NCI-H2171 (cell line): ENCODE measurements around the gene TNXB.
"Not testable (repeated sequence)": the region's sequence is repeated elsewhere in the genome, so short reads cannot be mapped to it uniquely, and the experiment has no call there.

Experiments used
- DNase-seq: peaks from one replicate; lab custom pipeline; 2025; lab: John Stamatoyannopoulos, UW

The TNXB gene

GRCh38 chr6:32060966-32061655, 48.0 kb downstream of the TNXB start:
- DNase-seq: no peak

DNA sequence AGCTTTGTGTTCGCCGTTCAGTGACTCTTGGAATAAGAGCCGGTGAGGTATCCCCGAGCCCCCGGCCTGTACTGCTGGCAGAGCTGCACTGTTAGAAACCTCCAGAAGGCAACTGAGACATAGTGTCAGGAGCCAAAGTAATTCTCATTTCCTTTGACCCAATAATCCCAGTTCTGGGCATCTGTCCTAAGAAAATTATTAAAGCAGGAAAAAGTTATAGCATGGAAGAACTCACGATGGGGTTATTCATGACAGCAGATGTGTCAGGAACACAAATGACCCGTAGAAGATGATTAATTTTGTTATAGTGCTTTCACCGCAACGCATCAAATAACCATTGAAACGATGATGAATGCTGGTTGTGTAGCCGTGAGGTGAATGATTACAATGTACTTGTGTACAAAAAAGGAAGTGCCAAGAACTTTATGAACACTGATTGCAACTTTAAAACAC, 50.6 kb downstream of the TNXB start:
- no peak for DNase-seq

GRCh38 chr6:32057966-32058365, 51.2 kb downstream of the TNXB start:
- DNase-seq: no peak

DNA sequence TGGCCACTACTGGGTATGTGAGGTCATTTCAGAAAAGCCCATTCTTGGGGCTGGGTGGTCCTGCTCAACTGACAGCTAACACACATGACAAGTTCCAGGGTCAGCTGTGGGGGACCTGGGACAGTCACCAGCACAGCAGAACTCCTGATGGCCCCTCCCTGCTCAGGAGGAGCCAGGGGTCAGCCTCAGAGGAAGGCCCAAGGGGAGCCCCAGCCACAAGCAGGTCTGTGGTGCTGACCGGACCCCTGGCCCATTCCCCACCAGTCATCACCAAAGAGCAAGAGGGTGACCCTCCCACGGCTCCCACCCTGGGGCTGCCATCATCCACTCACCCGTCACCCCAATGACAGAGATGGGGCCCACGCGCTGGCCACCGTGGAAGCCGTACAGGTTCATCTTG, 52.9 kb downstream of the TNXB start:
- DNase-seq: no peak

- not testable (repeated sequence) for DNase-seq
Measured at GRCh38 chr6:32055756-32056155, 53.4 kb downstream of the TNXB start.

DNA sequence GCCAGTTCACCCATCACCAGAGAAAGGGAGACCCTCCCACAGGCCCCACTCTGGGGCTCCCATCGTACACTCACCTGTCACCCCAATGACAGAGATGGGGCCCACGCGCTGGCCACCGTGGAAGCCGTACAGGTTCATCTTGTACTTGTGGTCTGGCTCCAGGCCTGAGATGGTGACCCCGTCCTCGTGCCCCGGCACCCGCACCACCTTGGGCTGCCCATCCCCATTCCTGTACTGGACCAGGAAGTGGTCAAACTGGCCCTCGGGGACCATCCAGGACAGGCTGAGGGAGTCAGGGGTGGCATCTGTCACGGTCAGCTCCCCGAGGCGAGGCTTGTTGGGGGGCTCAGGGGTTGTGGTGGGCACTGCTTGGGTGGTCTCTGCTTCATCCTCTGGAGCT, 55.8 kb downstream of the TNXB start:
- not testable (repeated sequence) for DNase-seq

GRCh38 chr6:32052626-32053025, 56.5 kb downstream of the TNXB start:
- not testable (repeated sequence) for DNase-seq

DNA sequence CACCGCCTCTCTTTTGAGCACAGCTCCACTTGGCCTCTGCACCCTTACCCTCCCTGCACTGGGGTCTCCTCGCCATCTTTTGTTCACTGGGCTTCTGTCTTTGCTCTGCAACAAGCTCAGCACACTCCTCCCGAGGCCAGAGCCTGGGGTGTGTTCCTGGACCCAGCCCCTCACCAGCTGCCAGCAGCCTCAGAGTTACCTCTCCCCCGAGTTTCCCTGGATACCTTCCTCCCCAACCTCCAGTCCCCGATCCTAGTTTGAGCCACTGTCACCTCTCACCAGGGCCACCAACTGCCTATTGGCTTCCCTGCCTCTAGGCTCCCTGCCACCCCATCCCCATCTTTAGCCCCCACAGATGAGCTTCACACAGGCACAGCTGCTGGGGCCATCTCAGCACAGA, 58.6 kb downstream of the TNXB start:
- DNase-seq: no peak

- not testable (repeated sequence) for DNase-seq
Measured at GRCh38 chr6:32049736-32050135, 59.4 kb downstream of the TNXB start.

GRCh38 chr6:32049149-32049548, 60.0 kb downstream of the TNXB start:
- DNase-seq: not testable (repeated sequence)

DNA sequence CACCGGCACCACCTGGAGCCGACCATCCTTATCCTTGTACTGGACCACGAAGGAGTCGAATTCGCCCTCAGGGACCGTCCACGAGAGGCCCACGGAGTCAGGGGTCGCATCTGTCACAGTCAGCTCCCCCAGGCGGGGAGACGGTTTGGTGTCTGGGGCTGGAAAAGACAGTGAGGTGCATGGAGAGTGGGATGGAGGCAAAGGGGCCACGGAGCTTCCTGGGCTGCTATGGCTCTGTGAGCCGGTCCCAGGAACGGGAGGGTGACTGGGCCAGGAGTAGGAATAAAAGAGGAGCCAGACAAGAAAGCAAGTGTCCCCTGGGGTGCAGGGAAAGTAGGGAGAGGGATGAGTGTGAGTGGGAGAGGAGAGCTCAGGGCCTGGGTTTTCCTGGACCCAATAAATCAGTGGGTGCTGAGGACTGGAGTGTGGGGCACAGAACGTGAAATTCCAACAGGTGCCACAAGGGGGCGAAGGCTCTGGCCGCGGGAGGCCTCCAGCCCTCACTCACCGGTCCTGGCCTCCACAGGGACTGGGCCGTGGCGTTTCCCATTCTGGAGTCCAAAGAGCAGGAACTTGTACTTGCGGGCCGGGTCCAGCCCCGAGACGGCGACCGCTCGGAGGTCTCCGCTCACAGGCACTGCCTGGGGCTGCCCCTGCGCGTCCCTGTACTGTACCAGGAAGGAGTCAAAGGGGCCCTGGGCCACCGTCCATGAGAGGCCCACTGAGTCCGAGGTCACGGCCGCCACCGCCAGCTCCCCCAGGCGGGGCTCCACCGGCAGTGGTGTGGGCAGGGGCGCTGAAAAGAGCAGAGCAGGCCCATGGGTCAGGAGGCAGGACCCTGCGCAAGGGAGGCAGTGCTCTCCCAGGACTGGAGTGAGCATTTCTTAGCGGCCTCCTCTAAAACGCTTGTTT, 61.0 kb downstream of the TNXB start:
- DNase-seq: peak; percentile 2

DNA sequence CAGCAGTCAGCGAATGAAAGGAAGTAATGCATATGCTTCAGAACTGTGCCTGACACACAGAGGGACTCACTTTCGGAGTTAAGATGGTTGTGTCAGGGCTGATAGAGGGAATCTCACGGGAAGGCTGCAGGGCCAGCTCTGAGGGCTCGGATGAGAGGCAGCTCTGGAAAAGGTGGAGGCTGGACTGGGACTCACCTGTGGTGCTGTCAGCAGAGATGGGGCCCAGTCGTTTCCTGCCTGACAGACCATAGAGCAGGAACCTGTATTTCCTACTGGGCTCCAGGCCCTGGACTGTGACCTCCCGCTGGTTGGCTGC, 61.6 kb downstream of the TNXB start:
- no peak for DNase-seq

GRCh38 chr6:32047084-32047478, 62.1 kb downstream of the TNXB start:
- DNase-seq: no peak

GRCh38 chr6:32046450-32047083, 62.6 kb downstream of the TNXB start:
- DNase-seq: peak; percentile 22

GRCh38 chr6:32045811-32046449, 63.2 kb downstream of the TNXB start:
- no peak for DNase-seq

DNA sequence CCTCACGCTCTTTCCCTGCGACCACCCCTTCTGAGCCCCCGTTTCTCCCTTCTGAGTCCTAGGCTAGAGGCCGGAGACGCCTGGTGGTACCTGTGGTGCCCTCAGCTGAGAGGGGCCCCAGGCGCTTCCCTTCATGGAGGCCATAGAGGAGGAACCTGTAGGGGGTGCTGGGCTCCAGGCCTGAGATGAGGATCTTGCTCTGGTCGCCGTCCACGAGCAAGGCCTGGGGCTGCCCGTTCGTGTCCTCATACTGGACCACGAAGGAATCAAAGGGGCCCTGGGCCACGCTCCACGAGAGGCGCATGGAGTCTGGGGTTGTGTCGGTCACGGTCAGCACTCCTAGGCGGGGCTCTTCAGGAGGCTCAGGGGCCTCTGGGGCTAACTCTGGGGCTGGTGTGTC, 64.2 kb downstream of the TNXB start:
- not testable (repeated sequence) for DNase-seq

DNA sequence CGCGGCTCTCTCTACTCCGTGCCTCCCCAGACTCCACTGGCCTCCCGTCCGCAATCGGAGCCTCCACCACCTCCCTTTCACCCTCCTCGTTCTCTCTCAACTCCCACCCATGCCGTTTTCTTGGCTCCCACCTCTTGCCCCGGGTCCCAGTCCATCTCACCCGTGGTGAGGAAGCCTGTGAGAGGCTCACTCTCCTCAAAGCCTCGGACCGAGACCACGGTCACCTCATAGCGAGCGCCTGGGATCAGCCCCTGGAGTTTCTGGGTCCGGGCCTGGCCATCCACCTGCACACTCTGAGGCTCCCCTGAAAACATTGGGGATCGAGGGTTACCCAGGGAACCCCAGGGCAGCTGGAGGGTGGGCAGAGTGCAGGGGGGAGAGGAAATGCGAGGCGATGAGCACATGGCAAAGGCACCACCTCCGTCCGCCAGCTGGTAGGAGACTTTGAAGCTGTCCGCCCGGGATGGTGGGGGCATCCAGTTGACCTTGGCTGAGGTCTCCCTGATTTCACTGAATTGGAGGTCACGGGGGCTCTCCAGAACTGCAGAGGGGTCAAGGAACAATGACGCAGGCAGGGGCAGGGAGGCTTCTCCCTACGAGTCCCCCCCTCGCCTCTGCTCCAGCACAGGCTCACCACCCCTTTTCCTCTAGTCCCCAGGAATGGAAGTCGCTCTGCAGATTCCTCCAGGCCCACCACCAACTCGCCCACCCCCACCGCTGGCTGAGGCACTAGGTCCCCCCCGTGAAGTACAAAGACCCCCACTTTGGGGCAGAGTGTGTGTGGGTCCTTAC, 65.4 kb downstream of the TNXB start:
- not testable (repeated sequence) for DNase-seq

GRCh38 chr6:32042276-32042675, 66.9 kb downstream of the TNXB start:
- not testable (repeated sequence) for DNase-seq

GRCh38 chr6:32041385-32041784, 67.8 kb downstream of the TNXB start:
- DNase-seq: not testable (repeated sequence)

- not testable (repeated sequence) for DNase-seq
Measured at GRCh38 chr6:32041050-32041321, 68.2 kb downstream of the TNXB start.

DNA sequence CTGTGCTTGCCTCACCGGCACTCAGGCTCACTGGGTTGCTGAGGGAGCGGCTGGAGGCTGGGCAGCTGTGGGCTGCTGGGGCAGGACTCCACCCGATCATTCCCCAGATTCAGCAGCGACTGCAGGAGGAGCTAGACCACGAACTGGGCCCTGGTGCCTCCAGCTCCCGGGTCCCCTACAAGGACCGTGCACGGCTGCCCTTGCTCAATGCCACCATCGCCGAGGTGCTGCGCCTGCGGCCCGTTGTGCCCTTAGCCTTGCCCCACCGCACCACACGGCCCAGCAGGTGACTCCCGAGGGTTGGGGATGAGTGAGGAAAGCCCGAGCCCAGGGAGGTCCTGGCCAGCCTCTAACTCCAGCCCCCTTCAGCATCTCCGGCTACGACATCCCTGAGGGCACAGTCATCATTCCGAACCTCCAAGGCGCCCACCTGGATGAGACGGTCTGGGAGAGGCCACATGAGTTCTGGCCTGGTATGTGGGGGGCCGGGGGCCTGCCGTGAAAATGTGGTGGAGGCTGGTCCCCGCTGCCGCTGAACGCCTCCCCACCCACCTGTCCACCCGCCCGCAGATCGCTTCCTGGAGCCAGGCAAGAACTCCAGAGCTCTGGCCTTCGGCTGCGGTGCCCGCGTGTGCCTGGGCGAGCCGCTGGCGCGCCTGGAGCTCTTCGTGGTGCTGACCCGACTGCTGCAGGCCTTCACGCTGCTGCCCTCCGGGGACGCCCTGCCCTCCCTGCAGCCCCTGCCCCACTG, 68.7 kb downstream of the TNXB start:
- DNase-seq: not testable (repeated sequence)
